Activated CD4-positive, alpha-beta T cell treated with anti-CD3 and anti-CD28 coated beads, Interleukin-10, Interleukin-2, amounts not matched to agents 100 ng/mL and 50 ng/mL, durations not matched to agents 16 hours and 8 hours (primary cell): ENCODE measurements around the gene OR2B2.

Experiments
- DNase-seq: peaks from one replicate; pipeline ENCODE4 v3.0.0-alpha.2; 2020

OR2B2 gene

GRCh38 chr6:27893059-27893835 is 18.9 kb downstream of the OR2B2 start:
- DNase-seq, result peak; percentile 98

- no peak for DNase-seq
These were observed 19.5 kb downstream of the OR2B2 start for GRCh38 chr6:27892649-27893058.

GRCh38 chr6:27891320-27891875 is 20.8 kb downstream of the OR2B2 start:
- no peak for DNase-seq

- peak; percentile 96 for DNase-seq
These were observed 21.5 kb downstream of the OR2B2 start for GRCh38 chr6:27890445-27891319.

GRCh38 chr6:27889628-27890444 is 22.4 kb downstream of the OR2B2 start:
- DNase-seq, result no peak

- DNase-seq, result no peak
These were observed 22.9 kb downstream of the OR2B2 start for GRCh38 chr6:27889275-27889627.

GRCh38 chr6:27888566-27888965 is 23.6 kb downstream of the OR2B2 start:
- DNase-seq, result no peak

- no peak for DNase-seq
These were observed 26.1 kb downstream of the OR2B2 start for GRCh38 chr6:27886073-27886472.

- no peak for DNase-seq
These were observed 29.1 kb downstream of the OR2B2 start for GRCh38 chr6:27883136-27883535.

GRCh38 chr6:27882624-27883023 is 29.6 kb downstream of the OR2B2 start:
- DNase-seq, result no peak

GRCh38 chr6:27879837-27880236 is 32.4 kb downstream of the OR2B2 start:
- no peak for DNase-seq

GRCh38 chr6:27874016-27874415 is 38.2 kb downstream of the OR2B2 start:
- DNase-seq, result no peak

GRCh38 chr6:27873021-27873940 is 38.9 kb downstream of the OR2B2 start:
- DNase-seq, result peak; percentile 95

GRCh38 chr6:27872642-27873020 is 39.6 kb downstream of the OR2B2 start:
- peak; percentile 87 for DNase-seq

- DNase-seq, result peak; percentile 95
These were observed 40.1 kb downstream of the OR2B2 start for GRCh38 chr6:27871924-27872638.

- no peak for DNase-seq
These were observed 41.8 kb downstream of the OR2B2 start for GRCh38 chr6:27870291-27870870.

- DNase-seq, result no peak
These were observed 43.9 kb downstream of the OR2B2 start for GRCh38 chr6:27868311-27868710.

GRCh38 chr6:27867945-27868300 is 44.3 kb downstream of the OR2B2 start:
- peak; percentile 22 for DNase-seq

- peak; percentile 96 for DNase-seq
These were observed 44.9 kb downstream of the OR2B2 start for GRCh38 chr6:27867051-27867944.
